SH-SY5Y (cell line): ENCODE results near the gene PIP5K1B.

Experiments
- GATA2 ChIP-seq: IDR thresholded peaks from 2 replicates; pipeline ENCODE4 v1.6.1; 2011; ENCODE audit warnings: mild to moderate bottlenecking, low read depth, low read length
- GATA3 ChIP-seq: IDR thresholded peaks from 2 replicates; pipeline ENCODE4 v1.6.1; 2011; ENCODE audit warnings: low read depth, mild to moderate bottlenecking, low read length, moderate library complexity

- TF ChIP-seq GATA3 (no peak), GATA2 (no peak)
These were observed 28.0 kb downstream of the PIP5K1B start for GRCh38 chr9:68733021-68733405.
